ENCODE data around the gene PRKG1.
A peak's percentile ranks its signal among the peaks of the same experiment; 100 is the strongest.

The PRKG1 gene

GRCh38 chr10:51926337-51926736, 852.0 kb downstream of the PRKG1 start:
- Histone ChIP-seq H3K9me3 (ENCODE audit: control insufficient read depth, low read length) (peaks cover 4% of the 10 kb centered on the region), H3K27me3 (replicated peaks; ENCODE audit: control insufficient read depth, insufficient read depth, low read length) (no peaks in the 10 kb centered on the region), H3K36me3 (ENCODE audit: control insufficient read depth, insufficient read depth, low read length, severe bottlenecking) (no peaks in the 10 kb centered on the region), H3K4me3 (ENCODE audit: low read length) (no peak overlapping the region), H3K4me1 (ENCODE audit: control insufficient read depth, insufficient read depth, low read length) (no peaks in the 10 kb centered on the region), H3K9ac (ENCODE audit: low read length) (no peak overlapping the region)
- DNase-seq (ENCODE audit: low read depth): no peak

GRCh38 chr10:51928162-51928561, 853.9 kb downstream of the PRKG1 start:
- Histone ChIP-seq H3K4me1 (ENCODE audit: control insufficient read depth, insufficient read depth, low read length) (peaks cover 4% of the 10 kb centered on the region), H3K36me3 (ENCODE audit: control insufficient read depth, insufficient read depth, low read length, severe bottlenecking) (no peaks in the 10 kb centered on the region), H3K27me3 (replicated peaks; ENCODE audit: control insufficient read depth, insufficient read depth, low read length) (no peaks in the 10 kb centered on the region), H3K4me3 (ENCODE audit: low read length) (no peak overlapping the region), H3K9ac (ENCODE audit: low read length) (no peak overlapping the region), H3K9me3 (ENCODE audit: control insufficient read depth, low read length) (peaks cover 4% of the 10 kb centered on the region)
- DNase-seq (ENCODE audit: low read depth): no peak

GRCh38 chr10:51932530-51932929, 858.2 kb downstream of the PRKG1 start:
- peaks cover 20% of the 10 kb centered on the region for H3K4me1 ChIP-seq (ENCODE audit: control insufficient read depth, insufficient read depth, low read length)
- no peaks in the 10 kb centered on the region for H3K9me3 ChIP-seq (ENCODE audit: control insufficient read depth, low read length)
- no peaks in the 10 kb centered on the region for H3K36me3 ChIP-seq (ENCODE audit: control insufficient read depth, insufficient read depth, low read length, severe bottlenecking)
- no peaks in the 10 kb centered on the region for H3K27me3 ChIP-seq (replicated peaks; ENCODE audit: control insufficient read depth, insufficient read depth, low read length)
- no peak overlapping the region for H3K9ac ChIP-seq (ENCODE audit: low read length)
- H3K4me3 ChIP-seq (ENCODE audit: low read length): no peak overlapping the region
- DNase-seq (ENCODE audit: low read depth): no peak

GRCh38 chr10:51934373-51934772, 860.1 kb downstream of the PRKG1 start:
- no peak for DNase-seq (ENCODE audit: low read depth)
- Histone ChIP-seq H3K4me1 (ENCODE audit: control insufficient read depth, insufficient read depth, low read length) (peaks cover 30% of the 10 kb centered on the region), H3K9me3 (ENCODE audit: control insufficient read depth, low read length) (no peaks in the 10 kb centered on the region), H3K27me3 (replicated peaks; ENCODE audit: control insufficient read depth, insufficient read depth, low read length) (no peaks in the 10 kb centered on the region), H3K36me3 (ENCODE audit: control insufficient read depth, insufficient read depth, low read length, severe bottlenecking) (no peaks in the 10 kb centered on the region), H3K9ac (ENCODE audit: low read length) (no peak overlapping the region), H3K4me3 (ENCODE audit: low read length) (no peak overlapping the region)

- H3K27me3 ChIP-seq (replicated peaks; ENCODE audit: control insufficient read depth, insufficient read depth, low read length): no peaks in the 10 kb centered on the region
- H3K9ac ChIP-seq (ENCODE audit: low read length): no peak overlapping the region
- H3K36me3 ChIP-seq (ENCODE audit: control insufficient read depth, insufficient read depth, low read length, severe bottlenecking): no peaks in the 10 kb centered on the region
- no peaks in the 10 kb centered on the region for H3K9me3 ChIP-seq (ENCODE audit: control insufficient read depth, low read length)
- H3K4me1 ChIP-seq (ENCODE audit: control insufficient read depth, insufficient read depth, low read length): peaks cover 30% of the 10 kb centered on the region
- H3K4me3 ChIP-seq (ENCODE audit: low read length): no peak overlapping the region
- no peak for DNase-seq (ENCODE audit: low read depth)
Measured at GRCh38 chr10:51935341-51935740, 861.1 kb downstream of the PRKG1 start.

- peak; percentile 90 for DNase-seq (ENCODE audit: low read depth)
- no peaks in the 10 kb centered on the region for H3K9me3 ChIP-seq (ENCODE audit: control insufficient read depth, low read length)
- no peaks in the 10 kb centered on the region for H3K27me3 ChIP-seq (replicated peaks; ENCODE audit: control insufficient read depth, insufficient read depth, low read length)
- peak overlapping the region; percentile 82 for H3K9ac ChIP-seq (ENCODE audit: low read length)
- H3K36me3 ChIP-seq (ENCODE audit: control insufficient read depth, insufficient read depth, low read length, severe bottlenecking): no peaks in the 10 kb centered on the region
- H3K4me1 ChIP-seq (ENCODE audit: control insufficient read depth, insufficient read depth, low read length): peaks cover 30% of the 10 kb centered on the region
- peak overlapping the region; percentile 70 for H3K4me3 ChIP-seq (ENCODE audit: low read length)
Measured at GRCh38 chr10:51937308-51938140, 863.2 kb downstream of the PRKG1 start.

GRCh38 chr10:51950371-51950995, 876.2 kb downstream of the PRKG1 start:
- Histone ChIP-seq H3K4me3 (ENCODE audit: low read length) (no peak overlapping the region), H3K36me3 (ENCODE audit: control insufficient read depth, insufficient read depth, low read length, severe bottlenecking) (no peaks in the 10 kb centered on the region), H3K9me3 (ENCODE audit: control insufficient read depth, low read length) (no peaks in the 10 kb centered on the region), H3K27me3 (replicated peaks; ENCODE audit: control insufficient read depth, insufficient read depth, low read length) (no peaks in the 10 kb centered on the region), H3K9ac (ENCODE audit: low read length) (no peak overlapping the region), H3K4me1 (ENCODE audit: control insufficient read depth, insufficient read depth, low read length) (peaks cover 15% of the 10 kb centered on the region)
- no peak for DNase-seq (ENCODE audit: low read depth)

GRCh38 chr10:51950996-51951555, 876.8 kb downstream of the PRKG1 start:
- no peaks in the 10 kb centered on the region for H3K27me3 ChIP-seq (replicated peaks; ENCODE audit: control insufficient read depth, insufficient read depth, low read length)
- H3K9ac ChIP-seq (ENCODE audit: low read length): no peak overlapping the region
- no peaks in the 10 kb centered on the region for H3K36me3 ChIP-seq (ENCODE audit: control insufficient read depth, insufficient read depth, low read length, severe bottlenecking)
- peaks cover 15% of the 10 kb centered on the region for H3K4me1 ChIP-seq (ENCODE audit: control insufficient read depth, insufficient read depth, low read length)
- no peak overlapping the region for H3K4me3 ChIP-seq (ENCODE audit: low read length)
- DNase-seq (ENCODE audit: low read depth): no peak
- no peaks in the 10 kb centered on the region for H3K9me3 ChIP-seq (ENCODE audit: control insufficient read depth, low read length)

GRCh38 chr10:51951601-51952000, 877.3 kb downstream of the PRKG1 start:
- no peaks in the 10 kb centered on the region for H3K27me3 ChIP-seq (replicated peaks; ENCODE audit: control insufficient read depth, insufficient read depth, low read length)
- no peak overlapping the region for H3K4me3 ChIP-seq (ENCODE audit: low read length)
- H3K9ac ChIP-seq (ENCODE audit: low read length): no peak overlapping the region
- no peaks in the 10 kb centered on the region for H3K9me3 ChIP-seq (ENCODE audit: control insufficient read depth, low read length)
- H3K36me3 ChIP-seq (ENCODE audit: control insufficient read depth, insufficient read depth, low read length, severe bottlenecking): no peaks in the 10 kb centered on the region
- peaks cover 15% of the 10 kb centered on the region for H3K4me1 ChIP-seq (ENCODE audit: control insufficient read depth, insufficient read depth, low read length)
- DNase-seq (ENCODE audit: low read depth): no peak

GRCh38 chr10:51952056-51952455, 877.8 kb downstream of the PRKG1 start:
- Histone ChIP-seq H3K36me3 (ENCODE audit: control insufficient read depth, insufficient read depth, low read length, severe bottlenecking) (no peaks in the 10 kb centered on the region), H3K9me3 (ENCODE audit: control insufficient read depth, low read length) (no peaks in the 10 kb centered on the region), H3K9ac (ENCODE audit: low read length) (no peak overlapping the region), H3K4me1 (ENCODE audit: control insufficient read depth, insufficient read depth, low read length) (peaks cover 15% of the 10 kb centered on the region), H3K27me3 (replicated peaks; ENCODE audit: control insufficient read depth, insufficient read depth, low read length) (no peaks in the 10 kb centered on the region), H3K4me3 (ENCODE audit: low read length) (no peak overlapping the region)
- DNase-seq (ENCODE audit: low read depth): no peak

GRCh38 chr10:51955696-51956095, 881.4 kb downstream of the PRKG1 start:
- Histone ChIP-seq H3K4me3 (ENCODE audit: low read length) (no peak overlapping the region), H3K36me3 (ENCODE audit: control insufficient read depth, insufficient read depth, low read length, severe bottlenecking) (no peaks in the 10 kb centered on the region), H3K9ac (ENCODE audit: low read length) (no peak overlapping the region), H3K9me3 (ENCODE audit: control insufficient read depth, low read length) (no peaks in the 10 kb centered on the region), H3K27me3 (replicated peaks; ENCODE audit: control insufficient read depth, insufficient read depth, low read length) (no peaks in the 10 kb centered on the region), H3K4me1 (ENCODE audit: control insufficient read depth, insufficient read depth, low read length) (peaks cover 15% of the 10 kb centered on the region)
- DNase-seq (ENCODE audit: low read depth): no peak

Data from adipocyte (in vitro differentiated cells).